Measurements from ENCODE around the gene FBXW11. TPM values are rescaled to one million over a fixed set of nuclear protein-coding genes. Genes with fewer than 3 reads are reported as not detected.

FBXW11 gene
- total RNA-seq, 4 donors from 2014 or later = 41.1 to 49.7 (median 43.0) TPM

DNA sequence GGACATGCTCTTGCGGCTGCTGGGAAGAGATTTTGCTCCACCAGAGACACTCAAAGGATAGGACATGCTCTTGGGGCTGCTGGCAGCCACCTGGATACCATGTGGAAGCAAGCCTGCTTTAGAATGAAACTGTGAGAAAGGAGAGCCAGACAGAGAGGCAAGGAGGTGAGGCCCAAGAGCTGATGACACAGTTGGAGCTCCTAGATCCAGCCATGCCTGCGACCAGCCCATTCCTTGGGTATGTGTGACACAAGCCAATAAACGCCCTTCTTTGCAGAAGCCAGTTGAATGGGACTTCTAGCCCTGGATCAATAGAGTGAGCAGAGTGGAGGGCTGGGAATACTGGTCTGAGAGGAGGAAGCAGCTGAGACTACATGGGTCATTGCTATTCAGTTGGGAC is 151.2 kb downstream of the FBXW11 start:
- WGBS = 95% methylated on average over 3 of the region's 3 CpGs
- no peak for DNase-seq (ENCODE audit: low spot score in 2 of 2)

DNA sequence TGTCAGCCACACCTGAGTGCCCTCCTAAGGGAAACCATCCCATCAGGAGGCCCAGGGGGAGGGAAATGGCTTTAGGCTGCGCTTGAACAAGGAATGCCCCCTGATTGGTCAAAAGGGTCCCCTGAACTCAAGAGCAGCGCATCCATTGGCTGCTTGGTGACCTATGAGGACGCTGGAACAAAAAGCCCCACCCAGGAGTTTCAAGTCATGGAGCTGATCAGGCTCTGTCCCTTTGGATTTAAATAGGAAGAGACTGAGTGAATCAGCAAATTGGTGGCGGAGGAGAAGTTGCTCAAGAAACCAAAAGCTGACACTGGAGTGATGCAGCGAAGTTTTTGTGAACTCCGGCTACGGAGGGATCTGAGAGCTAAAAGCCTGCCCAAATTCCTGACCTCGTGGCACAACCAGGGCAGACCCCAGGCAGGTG is 154.2 kb downstream of the FBXW11 start:
- no peak overlapping the region for H3K4me3 ChIP-seq
- 86% methylated on average over 8 of the region's 8 CpGs for whole genome bisulfite sequencing
- H3K36me3 ChIP-seq = no peaks in the 10 kb centered on the region
- TF ChIP-seq POLR2A (IDR thresholded peaks at IDR 0.05) (no peak), POLR2AphosphoS5 (IDR thresholded peaks at IDR 0.05) (no peak)
- DNase-seq (ENCODE audit: low spot score in 2 of 2) = no peak
- H3K27ac ChIP-seq = no peak overlapping the region
- no peaks in the 10 kb centered on the region for H3K4me1 ChIP-seq
- H3K27me3 ChIP-seq = no peaks in the 10 kb centered on the region
- no peaks in the 10 kb centered on the region for H3K9me3 ChIP-seq

More for the DNA sequence above, 151.2 kb downstream of the FBXW11 start:
- Histone ChIP-seq H3K27ac (no peak overlapping the region), H3K36me3 (no peaks in the 10 kb centered on the region), H3K9me3 (no peaks in the 10 kb centered on the region), H3K27me3 (no peaks in the 10 kb centered on the region), H3K4me1 (no peaks in the 10 kb centered on the region), H3K4me3 (no peak overlapping the region)
- TF ChIP-seq POLR2AphosphoS5 (IDR thresholded peaks at IDR 0.05) (no peak), POLR2A (IDR thresholded peaks at IDR 0.05) (no peak), EP300 (IDR thresholded peaks at IDR 0.05) (no peak)
- TF ChIP-seq, protein P1, sequence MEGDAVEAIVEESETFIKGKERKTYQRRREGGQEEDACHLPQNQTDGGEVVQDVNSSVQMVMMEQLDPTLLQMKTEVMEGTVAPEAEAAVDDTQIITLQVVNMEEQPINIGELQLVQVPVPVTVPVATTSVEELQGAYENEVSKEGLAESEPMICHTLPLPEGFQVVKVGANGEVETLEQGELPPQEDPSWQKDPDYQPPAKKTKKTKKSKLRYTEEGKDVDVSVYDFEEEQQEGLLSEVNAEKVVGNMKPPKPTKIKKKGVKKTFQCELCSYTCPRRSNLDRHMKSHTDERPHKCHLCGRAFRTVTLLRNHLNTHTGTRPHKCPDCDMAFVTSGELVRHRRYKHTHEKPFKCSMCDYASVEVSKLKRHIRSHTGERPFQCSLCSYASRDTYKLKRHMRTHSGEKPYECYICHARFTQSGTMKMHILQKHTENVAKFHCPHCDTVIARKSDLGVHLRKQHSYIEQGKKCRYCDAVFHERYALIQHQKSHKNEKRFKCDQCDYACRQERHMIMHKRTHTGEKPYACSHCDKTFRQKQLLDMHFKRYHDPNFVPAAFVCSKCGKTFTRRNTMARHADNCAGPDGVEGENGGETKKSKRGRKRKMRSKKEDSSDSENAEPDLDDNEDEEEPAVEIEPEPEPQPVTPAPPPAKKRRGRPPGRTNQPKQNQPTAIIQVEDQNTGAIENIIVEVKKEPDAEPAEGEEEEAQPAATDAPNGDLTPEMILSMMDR (IDR thresholded peaks at IDR 0.05) = no peak

DNA sequence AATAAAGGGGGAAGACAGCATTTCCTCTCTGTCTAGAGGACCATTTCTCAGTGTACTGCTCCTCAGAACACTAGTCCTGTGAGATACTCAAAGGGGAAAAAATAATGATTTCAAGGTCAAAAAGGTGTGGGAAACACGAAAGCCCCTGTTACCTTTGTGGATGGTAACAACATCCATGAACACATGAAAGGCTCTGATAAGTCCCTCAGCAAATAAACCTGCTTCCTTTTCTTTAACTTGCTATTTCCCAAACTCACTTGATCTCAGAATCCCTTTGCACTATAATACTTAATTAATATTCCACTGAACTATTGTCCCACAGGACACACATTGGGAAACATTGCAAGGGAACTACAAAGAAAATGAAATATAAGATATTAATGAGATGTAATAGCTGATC is 155.2 kb downstream of the FBXW11 start:
- Histone ChIP-seq H3K36me3 (no peaks in the 10 kb centered on the region), H3K4me3 (no peak overlapping the region), H3K27ac (no peak overlapping the region), H3K9me3 (no peaks in the 10 kb centered on the region), H3K4me1 (no peaks in the 10 kb centered on the region), H3K27me3 (no peaks in the 10 kb centered on the region)
- WGBS = 87% methylated on average over 1 of the region's 1 CpG
- TF ChIP-seq POLR2A (IDR thresholded peaks at IDR 0.05) = no peak
- no peak for TF ChIP-seq POLR2AphosphoS5 (IDR thresholded peaks at IDR 0.05)
- TF ChIP-seq, protein P1 (IDR thresholded peaks at IDR 0.05) = no peak
- TF ChIP-seq EP300 (IDR thresholded peaks at IDR 0.05) = no peak
- no peak for DNase-seq (ENCODE audit: low spot score in 2 of 2)

DNA sequence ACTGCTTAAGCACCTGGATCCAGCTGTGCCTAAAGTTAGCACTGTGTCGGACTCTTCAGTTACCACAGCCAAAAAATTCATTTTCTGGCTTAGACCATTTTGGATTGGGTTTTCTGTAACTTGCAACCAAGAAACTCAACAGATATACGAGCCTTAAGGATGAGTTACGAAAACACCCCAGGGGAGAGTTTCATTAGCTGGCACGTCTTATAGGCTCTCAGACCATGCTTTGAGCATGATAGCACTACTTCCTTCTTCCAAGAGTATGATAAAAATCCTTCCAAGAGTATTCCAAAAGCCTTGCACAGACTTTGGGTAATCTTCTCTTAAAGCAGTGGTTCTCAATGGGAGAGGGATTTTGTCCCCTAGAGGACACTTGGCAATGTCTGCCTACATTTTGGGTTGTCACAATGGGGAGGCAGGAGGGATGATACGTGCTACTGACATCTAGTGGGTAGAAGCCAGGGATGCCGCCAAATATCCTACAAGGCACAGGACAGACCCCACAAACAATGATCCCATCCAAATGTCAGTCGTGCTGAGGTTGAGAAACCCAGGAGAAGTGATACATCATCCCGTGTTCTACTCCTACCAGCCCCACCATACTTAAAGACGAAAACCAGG is 156.0 kb downstream of the FBXW11 start:
- H3K36me3 ChIP-seq = no peaks in the 10 kb centered on the region
- no peak overlapping the region for H3K27ac ChIP-seq
- WGBS = 59% methylated on average over 8 of the region's 9 CpGs
- no peaks in the 10 kb centered on the region for H3K27me3 ChIP-seq
- TF ChIP-seq POLR2AphosphoS5 (IDR thresholded peaks at IDR 0.05) (no peak), EP300 (IDR thresholded peaks at IDR 0.05) (no peak), POLR2A (IDR thresholded peaks at IDR 0.05) (no peak)
- TF ChIP-seq, protein P1 (IDR thresholded peaks at IDR 0.05) = no peak
- no peak overlapping the region for H3K4me3 ChIP-seq
- no peaks in the 10 kb centered on the region for H3K9me3 ChIP-seq
- DNase-seq (ENCODE audit: low spot score in 2 of 2) = no peak
- no peaks in the 10 kb centered on the region for H3K4me1 ChIP-seq

DNA sequence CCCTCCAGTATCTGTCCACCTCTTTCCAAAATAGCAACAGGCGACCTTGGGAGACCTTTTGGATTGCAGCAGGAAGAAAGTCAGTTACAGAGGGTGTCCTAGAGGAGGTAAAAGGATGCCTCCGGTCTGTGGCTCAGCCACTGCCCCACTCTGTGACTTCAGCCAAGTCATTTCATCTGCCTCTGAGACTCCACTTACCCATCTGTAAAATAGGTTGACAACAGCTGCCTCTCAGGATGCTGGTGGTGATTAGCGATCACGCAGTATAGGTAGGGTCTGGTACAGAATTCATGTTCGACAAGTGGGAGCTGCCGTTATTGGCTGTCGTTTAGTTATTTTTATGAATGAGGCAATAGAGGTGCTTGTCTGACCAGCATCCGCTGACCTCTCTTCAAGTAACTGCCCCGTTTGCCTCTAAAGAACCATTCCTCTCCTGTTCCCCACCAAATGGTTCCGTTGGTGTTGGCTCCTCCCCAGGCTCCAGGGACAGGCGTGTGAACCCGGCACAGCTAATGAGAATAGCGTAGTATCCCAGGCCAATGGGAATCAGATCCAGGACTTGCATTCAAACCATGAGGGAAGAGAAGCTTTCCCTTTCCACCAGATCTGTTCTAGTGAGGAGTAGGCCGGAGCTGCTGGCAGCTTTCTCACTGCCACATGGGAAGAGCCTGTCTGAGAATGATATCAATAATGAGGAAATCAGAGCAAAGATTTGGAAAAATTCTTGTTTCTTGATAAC is 156.7 kb downstream of the FBXW11 start:
- Histone ChIP-seq H3K27me3 (no peaks in the 10 kb centered on the region), H3K27ac (no peak overlapping the region), H3K36me3 (no peaks in the 10 kb centered on the region), H3K4me3 (no peak overlapping the region), H3K4me1 (no peaks in the 10 kb centered on the region), H3K9me3 (no peaks in the 10 kb centered on the region)
- no peak for DNase-seq (ENCODE audit: low spot score in 2 of 2)
- 85% methylated on average over 14 of the region's 14 CpGs for WGBS
- TF ChIP-seq, protein P1 (IDR thresholded peaks at IDR 0.05) = no peak
- TF ChIP-seq POLR2A (IDR thresholded peaks at IDR 0.05) (no peak), EP300 (IDR thresholded peaks at IDR 0.05) (no peak), POLR2AphosphoS5 (IDR thresholded peaks at IDR 0.05) (no peak)

All from suprapubic skin (tissue), 4 donors.